Vagina (tissue), 2 donors: ENCODE data around the gene LHPP.

Source experiments
- POLR2A ChIP-seq, 2 donors: fragments of 450-650 bp; IDR thresholded peaks; one replicate each; pipeline ENCODE4 v1.6.1; 2017; ENCODE audit warnings: antibody characterized with exemption in 2 of 2, mild to moderate bottlenecking in 2 of 2, moderate library complexity in 2 of 2
- POLR2AphosphoS5 ChIP-seq, 2 donors: sonication (generic); formaldehyde crosslinking; IDR thresholded peaks; one replicate each; pipeline ENCODE4 v1.9.0; 2017; ENCODE audit warnings: antibody characterized with exemption in 2 of 2, mild to moderate bottlenecking in 2 of 2, low read depth in 1 of 2; ENCODE audit not compliant: insufficient read depth in 1 of 2
- TF ChIP-seq, protein P1 (sequence below), 3 experiments: fragments of 450-650 bp in 2 of 3; fragments of 200-600 bp in 1 of 3; sonication (generic) in 1 of 3; IDR thresholded peaks; one replicate each; pipeline ENCODE4 v1.5.1; 2017 to 2019; ENCODE audit warnings: antibody characterized with exemption in 3 of 3, mild to moderate bottlenecking in 2 of 3, moderate library complexity in 2 of 3

DNA sequence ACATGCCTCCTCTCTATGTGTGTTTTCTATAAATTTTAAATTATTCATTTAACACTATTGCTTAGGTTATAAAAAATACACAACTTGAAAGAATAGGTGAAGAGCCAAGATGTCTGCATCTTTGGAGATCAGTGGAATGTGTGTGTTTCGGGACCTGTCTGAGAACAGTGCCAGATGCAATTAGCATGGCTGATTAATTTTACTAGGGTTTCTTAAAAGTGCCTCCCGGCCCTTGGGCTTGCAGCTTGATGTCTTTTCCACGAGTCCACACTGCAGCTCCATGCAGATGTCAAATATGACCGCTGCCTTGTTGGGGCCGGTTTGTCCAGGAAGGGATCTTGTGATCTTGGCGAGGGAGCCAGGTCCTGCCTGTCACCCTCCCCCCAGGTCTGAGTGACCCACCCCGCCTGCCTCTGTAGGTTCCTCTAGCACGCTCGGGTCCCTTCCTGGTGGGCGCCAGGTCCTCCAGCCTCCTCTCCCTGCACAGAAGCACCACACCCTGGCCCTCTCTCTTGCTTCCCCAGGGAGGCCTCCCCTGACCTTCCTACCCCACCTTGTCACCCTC, 20.7 kb downstream of the LHPP start:
- no peak for TF ChIP-seq POLR2AphosphoS5 (IDR thresholded peaks at IDR 0.05; ENCODE audit: insufficient read depth in 1 of 2, low read depth in 1 of 2)
- TF ChIP-seq POLR2A (IDR thresholded peaks at IDR 0.05), result no peak
- TF ChIP-seq, protein P1, sequence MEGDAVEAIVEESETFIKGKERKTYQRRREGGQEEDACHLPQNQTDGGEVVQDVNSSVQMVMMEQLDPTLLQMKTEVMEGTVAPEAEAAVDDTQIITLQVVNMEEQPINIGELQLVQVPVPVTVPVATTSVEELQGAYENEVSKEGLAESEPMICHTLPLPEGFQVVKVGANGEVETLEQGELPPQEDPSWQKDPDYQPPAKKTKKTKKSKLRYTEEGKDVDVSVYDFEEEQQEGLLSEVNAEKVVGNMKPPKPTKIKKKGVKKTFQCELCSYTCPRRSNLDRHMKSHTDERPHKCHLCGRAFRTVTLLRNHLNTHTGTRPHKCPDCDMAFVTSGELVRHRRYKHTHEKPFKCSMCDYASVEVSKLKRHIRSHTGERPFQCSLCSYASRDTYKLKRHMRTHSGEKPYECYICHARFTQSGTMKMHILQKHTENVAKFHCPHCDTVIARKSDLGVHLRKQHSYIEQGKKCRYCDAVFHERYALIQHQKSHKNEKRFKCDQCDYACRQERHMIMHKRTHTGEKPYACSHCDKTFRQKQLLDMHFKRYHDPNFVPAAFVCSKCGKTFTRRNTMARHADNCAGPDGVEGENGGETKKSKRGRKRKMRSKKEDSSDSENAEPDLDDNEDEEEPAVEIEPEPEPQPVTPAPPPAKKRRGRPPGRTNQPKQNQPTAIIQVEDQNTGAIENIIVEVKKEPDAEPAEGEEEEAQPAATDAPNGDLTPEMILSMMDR (IDR thresholded peaks at IDR 0.05), result no peak
